ENCODE results near the gene SHE.

- no peak for TF ChIP-seq EGR1 (IDR thresholded peaks at IDR 0.05; ENCODE audit: borderline replicate concordance in 1 of 2, low read depth in 2 of 2, low read length in 2 of 2)
- TF ChIP-seq CTCF (IDR thresholded peaks at IDR 0.05 in 2 of 3, conservative IDR thresholded peaks at IDR 0.05 in 1 of 3; ENCODE audit: control insufficient read depth in 2 of 3, extremely low read depth in 1 of 3, insufficient read depth in 1 of 3, low read depth in 3 of 3, low read length in 3 of 3) = no peak
- TF ChIP-seq SMC3 (IDR thresholded peaks at IDR 0.05; ENCODE audit: borderline replicate concordance, low read length) = no peak
- no peak for TF ChIP-seq EZH2 (IDR thresholded peaks at IDR 0.05; ENCODE audit: borderline replicate concordance, control insufficient read depth, low read depth, low read length)
- TF ChIP-seq CHD4 (IDR thresholded peaks at IDR 0.05) = no peak
- TF ChIP-seq HDAC2 (IDR thresholded peaks at IDR 0.05) = no peak
Measured at GRCh38 chr1:154483941-154484803, 18.0 kb downstream of the SHE start.

All from GM12878 (cell line).